ENCODE measurements around the gene ABCA7. TPM values are rescaled to one million over a fixed set of nuclear protein-coding genes. Genes with fewer than 3 reads are reported as not detected.
A peak's percentile ranks its signal among the peaks of the same experiment; 100 is the strongest.

ABCA7 gene, protein sequence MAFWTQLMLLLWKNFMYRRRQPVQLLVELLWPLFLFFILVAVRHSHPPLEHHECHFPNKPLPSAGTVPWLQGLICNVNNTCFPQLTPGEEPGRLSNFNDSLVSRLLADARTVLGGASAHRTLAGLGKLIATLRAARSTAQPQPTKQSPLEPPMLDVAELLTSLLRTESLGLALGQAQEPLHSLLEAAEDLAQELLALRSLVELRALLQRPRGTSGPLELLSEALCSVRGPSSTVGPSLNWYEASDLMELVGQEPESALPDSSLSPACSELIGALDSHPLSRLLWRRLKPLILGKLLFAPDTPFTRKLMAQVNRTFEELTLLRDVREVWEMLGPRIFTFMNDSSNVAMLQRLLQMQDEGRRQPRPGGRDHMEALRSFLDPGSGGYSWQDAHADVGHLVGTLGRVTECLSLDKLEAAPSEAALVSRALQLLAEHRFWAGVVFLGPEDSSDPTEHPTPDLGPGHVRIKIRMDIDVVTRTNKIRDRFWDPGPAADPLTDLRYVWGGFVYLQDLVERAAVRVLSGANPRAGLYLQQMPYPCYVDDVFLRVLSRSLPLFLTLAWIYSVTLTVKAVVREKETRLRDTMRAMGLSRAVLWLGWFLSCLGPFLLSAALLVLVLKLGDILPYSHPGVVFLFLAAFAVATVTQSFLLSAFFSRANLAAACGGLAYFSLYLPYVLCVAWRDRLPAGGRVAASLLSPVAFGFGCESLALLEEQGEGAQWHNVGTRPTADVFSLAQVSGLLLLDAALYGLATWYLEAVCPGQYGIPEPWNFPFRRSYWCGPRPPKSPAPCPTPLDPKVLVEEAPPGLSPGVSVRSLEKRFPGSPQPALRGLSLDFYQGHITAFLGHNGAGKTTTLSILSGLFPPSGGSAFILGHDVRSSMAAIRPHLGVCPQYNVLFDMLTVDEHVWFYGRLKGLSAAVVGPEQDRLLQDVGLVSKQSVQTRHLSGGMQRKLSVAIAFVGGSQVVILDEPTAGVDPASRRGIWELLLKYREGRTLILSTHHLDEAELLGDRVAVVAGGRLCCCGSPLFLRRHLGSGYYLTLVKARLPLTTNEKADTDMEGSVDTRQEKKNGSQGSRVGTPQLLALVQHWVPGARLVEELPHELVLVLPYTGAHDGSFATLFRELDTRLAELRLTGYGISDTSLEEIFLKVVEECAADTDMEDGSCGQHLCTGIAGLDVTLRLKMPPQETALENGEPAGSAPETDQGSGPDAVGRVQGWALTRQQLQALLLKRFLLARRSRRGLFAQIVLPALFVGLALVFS (N-terminal part only)
- total RNA-seq: 10 to 100 TPM in 7 of 9 donors, 1 to 10 TPM in 2; 4.0 to 23.2 (median 17.5) TPM
- polyA plus RNA-seq: 100 to 1,000 TPM in 1 of 3 donors, 10 to 100 TPM in 1, 1 to 10 TPM in 1; 2.1 to 109 (median 28.7) TPM
- long read RNA-seq, donor 1: 0 reads
- long read RNA-seq, donor 2, partial matches to known transcripts: 0 of 1 reads
- long read RNA-seq, donor 2, other reads (novel, unspliced or antisense): 0 of 1 reads
- long read RNA-seq, donor 3: 0 reads
- long read RNA-seq, donor 4, partial matches to known transcripts: 1 of 1 reads
- long read RNA-seq, donor 4, other reads (novel, unspliced or antisense): 0 of 1 reads
- long read RNA-seq, donor 5, full-length matches to known transcripts: 6 of 26 reads
- long read RNA-seq, donor 5, partial matches to known transcripts: 8 of 26 reads
- long read RNA-seq, donor 5, other reads (novel, unspliced or antisense): 12 of 26 reads
- long read RNA-seq, donor 6: 0 reads
- long read RNA-seq, donor 7: 0 reads
- long read RNA-seq, donor 8: 0 reads
- long read RNA-seq, donor 9: 0 reads
- long read RNA-seq, donor 10: 0 reads

- no peaks in the 10 kb centered on the region for H3K9me3 ChIP-seq (replicated peaks in 1 of 3)
- no peaks in the 10 kb centered on the region for H3K27me3 ChIP-seq
- H3K4me3 ChIP-seq: peak within 1 kb of the TSS in 3 of 4 donors; percentile 11 to 51 (median 31)
- 0 to 2% (median 1%) methylated on average over 19 to 56 of the region's 56 CpGs for WGBS, 4 donors
- H3K36me3 ChIP-seq (replicated peaks in 1 of 2): peaks cover 0 to 21% of the 10 kb centered on the region in 2 donors
- peak; percentile 96 to 100 (median 99) for DNase-seq
- TF ChIP-seq, protein P1, sequence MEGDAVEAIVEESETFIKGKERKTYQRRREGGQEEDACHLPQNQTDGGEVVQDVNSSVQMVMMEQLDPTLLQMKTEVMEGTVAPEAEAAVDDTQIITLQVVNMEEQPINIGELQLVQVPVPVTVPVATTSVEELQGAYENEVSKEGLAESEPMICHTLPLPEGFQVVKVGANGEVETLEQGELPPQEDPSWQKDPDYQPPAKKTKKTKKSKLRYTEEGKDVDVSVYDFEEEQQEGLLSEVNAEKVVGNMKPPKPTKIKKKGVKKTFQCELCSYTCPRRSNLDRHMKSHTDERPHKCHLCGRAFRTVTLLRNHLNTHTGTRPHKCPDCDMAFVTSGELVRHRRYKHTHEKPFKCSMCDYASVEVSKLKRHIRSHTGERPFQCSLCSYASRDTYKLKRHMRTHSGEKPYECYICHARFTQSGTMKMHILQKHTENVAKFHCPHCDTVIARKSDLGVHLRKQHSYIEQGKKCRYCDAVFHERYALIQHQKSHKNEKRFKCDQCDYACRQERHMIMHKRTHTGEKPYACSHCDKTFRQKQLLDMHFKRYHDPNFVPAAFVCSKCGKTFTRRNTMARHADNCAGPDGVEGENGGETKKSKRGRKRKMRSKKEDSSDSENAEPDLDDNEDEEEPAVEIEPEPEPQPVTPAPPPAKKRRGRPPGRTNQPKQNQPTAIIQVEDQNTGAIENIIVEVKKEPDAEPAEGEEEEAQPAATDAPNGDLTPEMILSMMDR (IDR thresholded peaks at IDR 0.05): no peak
- TF ChIP-seq POLR2A (IDR thresholded peaks at IDR 0.05): peak; percentile 54 to 66
- H3K4me1 ChIP-seq (replicated peaks in 1 of 2): peaks cover 7 to 28% of the 10 kb centered on the region in 2 donors
- intact Hi-C loops (cut with DNase I): no loop called here
- H3K27ac ChIP-seq: peak within 1 kb of the TSS in 2 of 5 donors; percentile 27 to 43
These were observed at the start of gene ABCA7 for GRCh38 chr19:1039646-1040475. TSS of gene ABCA7 (plus strand) at chr19:1040107. CDS start at chr19:1041362, 1,255 bp downstream.

GRCh38 chr19:990119-990571, 49.8 kb upstream of the ABCA7 start:
- Histone ChIP-seq H3K4me1 (replicated peaks in 1 of 2) (peaks cover 15 to 28% of the 10 kb centered on the region in 2 donors), H3K4me3 (no peak overlapping the region), H3K27ac (peak overlapping the region; percentile 39 to 91 (median 79)), H3K36me3 (replicated peaks in 1 of 2) (peaks cover 0 to 18% of the 10 kb centered on the region in 2 donors), H3K27me3 (no peaks in the 10 kb centered on the region), H3K9me3 (replicated peaks in 1 of 3) (no peaks in the 10 kb centered on the region)
- WGBS, 4 donors: 45 to 64% (median 52%) methylated on average over 9 to 27 of the region's 27 CpGs
- peak; percentile 87 to 92 (median 91) for DNase-seq
- intact Hi-C loops (cut with DNase I): loop anchor here in 1 of 2 donors (10.0 kb wide), 1 partner anchor 215 kb away; no protein-coding TSS in a partner anchor
- TF ChIP-seq, protein P1 (IDR thresholded peaks at IDR 0.05): no peak
- TF ChIP-seq POLR2A (IDR thresholded peaks at IDR 0.05): peak in 1 of 2 donors; percentile 28

- peak in 1 of 7 donors; percentile 49 for DNase-seq
- WGBS, 4 donors: 46 to 81% (median 67%) methylated on average over 1 to 23 of the region's 23 CpGs
- Histone ChIP-seq H3K27me3 (peaks cover 6% of the 10 kb centered on the region), H3K4me3 (peak overlapping the region in 1 of 4 donors; percentile 46), H3K27ac (peak overlapping the region; percentile 39 to 91 (median 79)), H3K36me3 (replicated peaks in 1 of 2) (peaks cover 0 to 18% of the 10 kb centered on the region in 2 donors), H3K9me3 (replicated peaks in 1 of 3) (no peaks in the 10 kb centered on the region), H3K4me1 (replicated peaks in 1 of 2) (peaks cover 15 to 25% of the 10 kb centered on the region in 2 donors)
- intact Hi-C loops (cut with DNase I): loop anchor here in 1 of 2 donors (10.0 kb wide), 1 partner anchor 216 kb away; no protein-coding TSS in a partner anchor
- TF ChIP-seq POLR2A (IDR thresholded peaks at IDR 0.05): no peak
- TF ChIP-seq, protein P1 (IDR thresholded peaks at IDR 0.05): no peak
These were observed 49.2 kb upstream of the ABCA7 start for GRCh38 chr19:990746-991145.

Measured in adrenal gland (tissue), 19 donors.